ENCODE results near the gene CRYGA.

Gene CRYGA, protein sequence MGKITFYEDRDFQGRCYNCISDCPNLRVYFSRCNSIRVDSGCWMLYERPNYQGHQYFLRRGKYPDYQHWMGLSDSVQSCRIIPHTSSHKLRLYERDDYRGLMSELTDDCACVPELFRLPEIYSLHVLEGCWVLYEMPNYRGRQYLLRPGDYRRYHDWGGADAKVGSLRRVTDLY

GRCh38 chr2:208163489-208163888 is at the start of gene CRYGA:
TSS of gene CRYGA (minus strand) at chr2:208163589. CDS start at chr2:208163556, 33 bp downstream.
- H3K4me3 ChIP-seq (ENCODE audit: low read depth, low read length) = no peak within 1 kb of the TSS
- TF ChIP-seq, protein P1, sequence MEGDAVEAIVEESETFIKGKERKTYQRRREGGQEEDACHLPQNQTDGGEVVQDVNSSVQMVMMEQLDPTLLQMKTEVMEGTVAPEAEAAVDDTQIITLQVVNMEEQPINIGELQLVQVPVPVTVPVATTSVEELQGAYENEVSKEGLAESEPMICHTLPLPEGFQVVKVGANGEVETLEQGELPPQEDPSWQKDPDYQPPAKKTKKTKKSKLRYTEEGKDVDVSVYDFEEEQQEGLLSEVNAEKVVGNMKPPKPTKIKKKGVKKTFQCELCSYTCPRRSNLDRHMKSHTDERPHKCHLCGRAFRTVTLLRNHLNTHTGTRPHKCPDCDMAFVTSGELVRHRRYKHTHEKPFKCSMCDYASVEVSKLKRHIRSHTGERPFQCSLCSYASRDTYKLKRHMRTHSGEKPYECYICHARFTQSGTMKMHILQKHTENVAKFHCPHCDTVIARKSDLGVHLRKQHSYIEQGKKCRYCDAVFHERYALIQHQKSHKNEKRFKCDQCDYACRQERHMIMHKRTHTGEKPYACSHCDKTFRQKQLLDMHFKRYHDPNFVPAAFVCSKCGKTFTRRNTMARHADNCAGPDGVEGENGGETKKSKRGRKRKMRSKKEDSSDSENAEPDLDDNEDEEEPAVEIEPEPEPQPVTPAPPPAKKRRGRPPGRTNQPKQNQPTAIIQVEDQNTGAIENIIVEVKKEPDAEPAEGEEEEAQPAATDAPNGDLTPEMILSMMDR (IDR thresholded peaks at IDR 0.05; ENCODE audit: low read depth, low read length, missing control alignments) = no peak
- in situ Hi-C loops (cut with HindIII; ENCODE audit: low sequenced_read_pairs) = no loop called here
- no peak for DNase-seq (ENCODE audit: low read depth)

- H3K4me3 ChIP-seq (ENCODE audit: low read depth, low read length) = no peak overlapping the region
- TF ChIP-seq, protein P1 (IDR thresholded peaks at IDR 0.05; ENCODE audit: low read depth, low read length, missing control alignments) = no peak
- in situ Hi-C loops (cut with HindIII; ENCODE audit: low sequenced_read_pairs) = no loop called here
- no peak for DNase-seq (ENCODE audit: low read depth)
Observed at GRCh38 chr2:208210688-208211451, 47.5 kb upstream of the CRYGA start.

DNA sequence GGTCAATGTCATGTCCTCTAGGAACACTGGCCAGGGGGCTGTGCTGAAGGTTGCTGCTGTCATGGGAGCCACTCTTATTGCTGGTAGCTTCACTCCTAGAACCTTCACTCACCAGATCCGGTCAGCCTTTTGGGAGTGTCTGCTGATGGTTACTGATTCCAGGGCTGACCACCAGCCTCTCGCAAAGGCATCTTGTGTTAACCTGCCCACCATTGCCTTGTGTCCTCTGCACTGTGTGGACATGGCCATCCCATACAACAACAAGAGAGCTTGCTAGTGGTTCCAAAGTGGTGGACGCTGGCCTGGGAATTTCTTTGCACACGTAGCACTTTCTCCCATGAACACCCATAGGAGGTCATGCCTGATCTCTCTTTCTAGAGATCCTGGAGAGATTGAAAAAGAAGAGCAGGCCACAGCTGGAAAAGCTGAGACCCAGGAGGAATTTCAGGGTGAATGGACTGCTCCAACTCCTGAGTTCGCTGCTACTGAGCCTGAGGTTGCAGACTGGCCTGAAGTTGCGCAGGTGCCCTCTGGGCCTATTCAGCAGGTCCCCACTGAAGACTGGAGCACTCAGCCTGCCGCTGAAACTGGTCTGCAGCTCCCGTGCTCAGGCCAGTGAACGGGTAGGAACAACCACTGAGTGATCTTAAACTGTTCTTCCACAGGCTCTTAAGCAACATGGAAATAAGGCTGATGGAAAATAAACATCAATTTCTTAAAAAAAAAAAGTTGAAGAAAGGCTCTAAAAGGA is 45.1 kb upstream of the CRYGA start:
- in situ Hi-C loops (cut with HindIII; ENCODE audit: low sequenced_read_pairs) = no loop called here
- H3K4me3 ChIP-seq (ENCODE audit: low read depth, low read length) = no peak overlapping the region
- no peak for DNase-seq (ENCODE audit: low read depth)
- TF ChIP-seq, protein P1 (IDR thresholded peaks at IDR 0.05; ENCODE audit: low read depth, low read length, missing control alignments) = no peak

DNA sequence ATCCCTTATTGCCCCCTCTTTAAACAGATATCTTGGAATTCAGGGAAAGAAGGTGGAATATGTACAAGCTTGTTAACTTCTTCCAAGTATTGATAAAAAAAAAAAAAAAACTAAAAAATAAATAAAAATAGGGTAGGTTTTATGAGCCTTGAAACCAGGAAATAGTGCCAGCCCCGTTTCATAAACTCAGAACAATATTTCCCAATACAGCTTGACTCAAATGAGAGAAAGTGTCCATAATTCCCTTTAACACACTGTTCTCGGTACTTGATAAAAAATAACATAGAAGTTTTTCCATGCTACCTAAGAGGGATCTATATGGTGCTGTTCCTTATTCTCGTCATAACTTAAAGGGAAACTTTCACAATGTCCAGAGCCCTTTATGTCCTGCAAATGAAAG is 44.4 kb upstream of the CRYGA start:
- TF ChIP-seq, protein P1 (IDR thresholded peaks at IDR 0.05; ENCODE audit: low read depth, low read length, missing control alignments) = no peak
- no peak for DNase-seq (ENCODE audit: low read depth)
- in situ Hi-C loops (cut with HindIII; ENCODE audit: low sequenced_read_pairs) = no loop called here
- H3K4me3 ChIP-seq (ENCODE audit: low read depth, low read length) = no peak overlapping the region

GRCh38 chr2:208204166-208204565 is 40.8 kb upstream of the CRYGA start:
- in situ Hi-C loops (cut with HindIII; ENCODE audit: low sequenced_read_pairs) = no loop called here
- no peak for DNase-seq (ENCODE audit: low read depth)

GRCh38 chr2:208195531-208195930 is 32.1 kb upstream of the CRYGA start:
- TF ChIP-seq, protein P1 (IDR thresholded peaks at IDR 0.05; ENCODE audit: low read depth, low read length, missing control alignments) = no peak
- in situ Hi-C loops (cut with HindIII; ENCODE audit: low sequenced_read_pairs) = no loop called here

More at GRCh38 chr2:208204166-208204565, 40.8 kb upstream of the CRYGA start:
- H3K4me3 ChIP-seq (ENCODE audit: low read depth, low read length) = no peak overlapping the region
- TF ChIP-seq, protein P1 (IDR thresholded peaks at IDR 0.05; ENCODE audit: low read depth, low read length, missing control alignments) = no peak

More at GRCh38 chr2:208195531-208195930, 32.1 kb upstream of the CRYGA start:
- H3K4me3 ChIP-seq (ENCODE audit: low read depth, low read length) = no peak overlapping the region
- no peak for DNase-seq (ENCODE audit: low read depth)
